Fibroblast of the aortic adventitia (primary cell): ENCODE measurements around the gene GNB3. TPM values are rescaled to one million over a fixed set of nuclear protein-coding genes. Genes with fewer than 3 reads are reported as not detected.
"Not testable (repeated sequence)": the region's sequence is repeated elsewhere in the genome, so short reads cannot be mapped to it uniquely, and the experiment has no call there.

Experiments used
- DNase-seq: peaks from one replicate; pipeline ENCODE4 v3.0.0-alpha.2; 2010; ENCODE audit warnings: low read depth
- H3K4me3 ChIP-seq: 2 replicates; pipeline ENCODE4 v1.5.1; 2011; ENCODE audit warnings: low read depth, mild to moderate bottlenecking, control low read depth, low read length, moderate library complexity
- total RNA-seq: library from RNA; depleted of rRNA; stranded (reverse); fragments of >200 nt; gene quantifications from 2 replicates; pipeline ENCODE4 v1.2.3, GENCODE V29; 2012; ENCODE audit warnings: low replicate concordance
- TF ChIP-seq, protein P1 (sequence below): IDR thresholded peaks from 2 replicates; pipeline ENCODE4 v1.5.1; 2011; ENCODE audit warnings: mild to moderate bottlenecking, low read length, control low read depth, inconsistent platforms; ENCODE audit not compliant: insufficient read depth

The GNB3 gene
- total RNA-seq, 1 donor = 3.4 TPM

DNA sequence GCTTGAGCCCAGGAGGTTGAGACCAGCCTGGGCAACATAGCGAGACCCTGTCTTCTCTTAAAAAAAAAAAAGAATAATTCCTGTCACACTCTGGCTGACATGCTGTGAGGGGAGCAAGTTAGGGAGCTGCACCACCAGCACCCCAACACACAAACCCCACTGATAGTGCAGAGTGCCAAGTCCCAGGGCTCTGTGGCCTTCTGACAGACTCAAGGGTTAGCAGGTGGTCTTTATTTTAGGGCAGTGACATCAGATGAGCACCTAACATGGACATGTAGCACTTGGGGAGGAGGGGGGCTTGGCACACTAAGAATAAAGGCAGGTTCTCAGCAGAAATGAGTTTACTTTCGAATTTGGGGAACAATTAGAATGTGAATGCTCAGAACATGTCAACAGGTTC lies 18.1 kb downstream of the GNB3 start:
- DNase-seq = no peak
- TF ChIP-seq, protein P1, sequence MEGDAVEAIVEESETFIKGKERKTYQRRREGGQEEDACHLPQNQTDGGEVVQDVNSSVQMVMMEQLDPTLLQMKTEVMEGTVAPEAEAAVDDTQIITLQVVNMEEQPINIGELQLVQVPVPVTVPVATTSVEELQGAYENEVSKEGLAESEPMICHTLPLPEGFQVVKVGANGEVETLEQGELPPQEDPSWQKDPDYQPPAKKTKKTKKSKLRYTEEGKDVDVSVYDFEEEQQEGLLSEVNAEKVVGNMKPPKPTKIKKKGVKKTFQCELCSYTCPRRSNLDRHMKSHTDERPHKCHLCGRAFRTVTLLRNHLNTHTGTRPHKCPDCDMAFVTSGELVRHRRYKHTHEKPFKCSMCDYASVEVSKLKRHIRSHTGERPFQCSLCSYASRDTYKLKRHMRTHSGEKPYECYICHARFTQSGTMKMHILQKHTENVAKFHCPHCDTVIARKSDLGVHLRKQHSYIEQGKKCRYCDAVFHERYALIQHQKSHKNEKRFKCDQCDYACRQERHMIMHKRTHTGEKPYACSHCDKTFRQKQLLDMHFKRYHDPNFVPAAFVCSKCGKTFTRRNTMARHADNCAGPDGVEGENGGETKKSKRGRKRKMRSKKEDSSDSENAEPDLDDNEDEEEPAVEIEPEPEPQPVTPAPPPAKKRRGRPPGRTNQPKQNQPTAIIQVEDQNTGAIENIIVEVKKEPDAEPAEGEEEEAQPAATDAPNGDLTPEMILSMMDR = no peak
- H3K4me3 ChIP-seq = no peak overlapping the region

DNA sequence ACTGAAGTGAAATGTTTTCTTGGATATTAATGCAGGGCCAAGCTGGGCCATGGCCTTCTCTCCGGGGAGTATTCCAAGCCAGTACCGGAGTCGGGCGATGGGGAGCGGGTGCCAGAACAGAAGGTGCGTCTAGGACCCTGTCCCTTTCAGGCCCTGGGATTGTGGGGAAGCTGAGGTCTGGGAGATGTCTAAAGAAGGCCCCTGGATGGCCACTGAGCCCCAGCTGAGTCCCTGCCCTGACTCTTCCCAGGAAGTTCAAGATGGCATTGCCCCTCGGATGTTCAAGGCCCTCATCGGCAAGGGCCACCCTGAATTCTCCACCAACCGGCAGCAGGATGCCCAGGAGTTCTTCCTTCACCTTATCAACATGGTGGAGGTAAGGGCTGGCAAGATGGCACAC lies 19.4 kb downstream of the GNB3 start:
- no peak for DNase-seq
- no peak overlapping the region for H3K4me3 ChIP-seq
- TF ChIP-seq, protein P1 = no peak

DNA sequence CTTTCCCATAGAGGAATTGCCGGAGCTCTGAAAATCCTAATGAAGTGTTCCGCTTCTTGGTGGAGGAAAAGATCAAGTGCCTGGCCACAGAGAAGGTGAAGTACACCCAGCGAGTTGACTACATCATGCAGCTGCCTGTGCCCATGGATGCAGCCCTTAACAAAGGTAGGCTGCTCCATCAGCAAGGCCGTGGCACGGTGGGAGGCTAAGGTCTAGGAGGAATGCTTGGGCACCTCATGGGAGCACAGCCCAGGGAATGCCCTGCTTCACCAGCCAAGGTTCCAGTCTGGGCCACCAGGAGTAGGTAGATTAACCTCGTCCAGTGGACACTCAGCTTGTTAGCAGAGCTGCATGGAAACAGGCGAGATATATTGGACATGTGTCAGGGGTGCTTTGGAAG lies 20.2 kb downstream of the GNB3 start:
- TF ChIP-seq, protein P1 = no peak
- H3K4me3 ChIP-seq = no peak overlapping the region
- no peak for DNase-seq

DNA sequence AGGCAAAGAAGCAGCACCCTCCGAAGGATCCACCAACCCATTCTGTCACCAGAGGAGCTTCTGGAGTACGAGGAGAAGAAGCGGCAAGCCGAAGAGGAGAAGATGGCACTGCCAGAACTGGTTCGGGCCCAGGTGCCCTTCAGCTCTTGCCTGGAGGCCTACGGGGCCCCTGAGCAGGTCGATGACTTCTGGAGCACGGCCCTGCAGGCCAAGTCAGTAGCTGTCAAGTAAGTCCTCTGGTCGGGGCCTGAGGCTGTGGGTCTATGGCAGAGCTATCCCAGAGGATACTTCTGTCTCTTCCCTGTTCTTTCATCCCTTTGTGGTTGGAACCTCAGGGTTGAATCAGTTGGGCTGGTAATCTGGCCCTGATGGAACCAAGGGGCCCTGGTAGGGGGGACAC lies 20.7 kb downstream of the GNB3 start:
- TF ChIP-seq, protein P1 = no peak
- H3K4me3 ChIP-seq = no peak overlapping the region
- no peak for DNase-seq

GRCh38 chr12:6863033-6863432 lies 22.3 kb downstream of the GNB3 start:
- DNase-seq = no peak
- no peak overlapping the region for H3K4me3 ChIP-seq
- TF ChIP-seq, protein P1 = no peak

GRCh38 chr12:6863586-6864321 lies 23.0 kb downstream of the GNB3 start:
- H3K4me3 ChIP-seq = no peak overlapping the region
- DNase-seq = no peak
- TF ChIP-seq, protein P1 = no peak

DNA sequence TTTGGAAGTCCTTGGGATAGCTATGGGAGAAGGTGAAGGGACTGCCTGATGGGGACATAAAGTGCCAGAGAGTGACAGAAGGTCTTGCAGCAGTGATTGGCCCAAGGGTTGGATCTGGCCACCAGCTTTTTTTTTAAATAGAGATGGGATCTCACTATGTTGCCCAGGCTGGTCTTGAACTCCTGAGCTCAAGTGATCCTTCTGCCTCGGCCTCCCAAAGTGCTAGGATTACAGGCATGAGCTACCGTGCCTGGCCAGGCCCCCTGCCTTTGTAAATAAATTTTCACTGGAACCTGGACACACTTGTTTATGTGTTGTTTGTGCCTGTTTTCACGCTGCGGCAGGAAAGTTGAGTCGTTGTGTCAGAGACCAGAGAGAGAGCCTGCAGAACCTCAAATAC lies 24.6 kb downstream of the GNB3 start:
- DNase-seq, H3K4me3 ChIP-seq: not testable (repeated sequence)
